Measurements from ENCODE around the gene TLR7. TPM values are rescaled to one million over a fixed set of nuclear protein-coding genes. Genes with fewer than 3 reads are reported as not detected.

The TLR7 gene
- total and polyA plus RNA-seq, 2 experiments from 2014 or later: not detected

- Histone ChIP-seq H3K4me3 (no peak overlapping the region), H4K20me1 (ENCODE audit: insufficient read depth) (no peaks in the 10 kb centered on the region), H3K4me2 (ENCODE audit: unreplicated experiment) (no peak overlapping the region), H3K27me3 (replicated peaks; ENCODE audit: insufficient read depth) (no peaks in the 10 kb centered on the region), H3K36me3 (ENCODE audit: low read depth) (no peaks in the 10 kb centered on the region), H3F3A (ENCODE audit: insufficient read depth) (no peaks in the 10 kb centered on the region), H3K9me3 (ENCODE audit: low read depth) (no peaks in the 10 kb centered on the region), H3K79me2 (ENCODE audit: insufficient read depth) (no peaks in the 10 kb centered on the region), H3K9me2 (ENCODE audit: insufficient read depth) (no peaks in the 10 kb centered on the region), H3K27ac (no peak overlapping the region), H2AFZ (no peak overlapping the region), H3K4me1 (ENCODE audit: insufficient read depth) (no peaks in the 10 kb centered on the region), H3K9ac (no peak overlapping the region)
- 91 to 100% methylated on average over 2 of the region's 2 CpGs for WGBS, 2 experiments (ENCODE audit: low coverage in 1 of 2, low lambda C conversion rate in 2 of 2, missing lambda C conversion rate in 2 of 2)
- TF ChIP-seq EZH2phosphoT487 (IDR thresholded peaks at IDR 0.05; ENCODE audit: insufficient read depth, low read depth) (no peak), EZH2 (IDR thresholded peaks at IDR 0.05; ENCODE audit: insufficient read depth, poor library complexity, severe bottlenecking) (no peak)
- in situ Hi-C loops (cut with MboI): no loop called here
- no peak for DNase-seq
Observed at GRCh38 chrX:12930150-12930549, 63.3 kb downstream of the TLR7 start.

- Histone ChIP-seq H2AFZ (no peak overlapping the region), H3K9ac (no peak overlapping the region), H3F3A (ENCODE audit: insufficient read depth) (no peaks in the 10 kb centered on the region), H3K36me3 (ENCODE audit: low read depth) (no peaks in the 10 kb centered on the region), H3K79me2 (ENCODE audit: insufficient read depth) (no peaks in the 10 kb centered on the region), H4K20me1 (ENCODE audit: insufficient read depth) (no peaks in the 10 kb centered on the region), H3K27ac (no peak overlapping the region), H3K4me2 (ENCODE audit: unreplicated experiment) (no peak overlapping the region), H3K4me3 (no peak overlapping the region), H3K9me2 (ENCODE audit: insufficient read depth) (no peaks in the 10 kb centered on the region), H3K4me1 (ENCODE audit: insufficient read depth) (no peaks in the 10 kb centered on the region), H3K9me3 (ENCODE audit: low read depth) (no peaks in the 10 kb centered on the region), H3K27me3 (replicated peaks; ENCODE audit: insufficient read depth) (no peaks in the 10 kb centered on the region)
- WGBS, 2 experiments (ENCODE audit: low coverage in 1 of 2, low lambda C conversion rate in 2 of 2, missing lambda C conversion rate in 2 of 2): 48 to 87% methylated on average over 1 of the region's 1 CpG
- no peak for DNase-seq
- no peak for TF ChIP-seq EZH2phosphoT487 (IDR thresholded peaks at IDR 0.05; ENCODE audit: insufficient read depth, low read depth)
- TF ChIP-seq EZH2 (IDR thresholded peaks at IDR 0.05; ENCODE audit: insufficient read depth, poor library complexity, severe bottlenecking): no peak
- in situ Hi-C loops (cut with MboI): no loop called here
Observed at GRCh38 chrX:12932244-12932643, 65.4 kb downstream of the TLR7 start.

- Histone ChIP-seq H3F3A (ENCODE audit: insufficient read depth) (no peaks in the 10 kb centered on the region), H3K79me2 (ENCODE audit: insufficient read depth) (no peaks in the 10 kb centered on the region), H3K9ac (no peak overlapping the region), H3K36me3 (ENCODE audit: low read depth) (no peaks in the 10 kb centered on the region), H2AFZ (no peak overlapping the region), H3K9me3 (ENCODE audit: low read depth) (no peaks in the 10 kb centered on the region), H3K4me3 (no peak overlapping the region), H4K20me1 (ENCODE audit: insufficient read depth) (no peaks in the 10 kb centered on the region), H3K4me2 (ENCODE audit: unreplicated experiment) (no peak overlapping the region), H3K9me2 (ENCODE audit: insufficient read depth) (no peaks in the 10 kb centered on the region), H3K4me1 (ENCODE audit: insufficient read depth) (no peaks in the 10 kb centered on the region), H3K27ac (no peak overlapping the region), H3K27me3 (replicated peaks; ENCODE audit: insufficient read depth) (no peaks in the 10 kb centered on the region)
- WGBS, 2 experiments (ENCODE audit: low coverage in 1 of 2, low lambda C conversion rate in 2 of 2, missing lambda C conversion rate in 2 of 2): 90 to 93% methylated on average over 5 of the region's 5 CpGs
- DNase-seq: no peak
- in situ Hi-C loops (cut with MboI): no loop called here
- TF ChIP-seq EZH2phosphoT487 (IDR thresholded peaks at IDR 0.05; ENCODE audit: insufficient read depth, low read depth): no peak
Observed at GRCh38 chrX:12934850-12935249, 68.0 kb downstream of the TLR7 start.

DNA sequence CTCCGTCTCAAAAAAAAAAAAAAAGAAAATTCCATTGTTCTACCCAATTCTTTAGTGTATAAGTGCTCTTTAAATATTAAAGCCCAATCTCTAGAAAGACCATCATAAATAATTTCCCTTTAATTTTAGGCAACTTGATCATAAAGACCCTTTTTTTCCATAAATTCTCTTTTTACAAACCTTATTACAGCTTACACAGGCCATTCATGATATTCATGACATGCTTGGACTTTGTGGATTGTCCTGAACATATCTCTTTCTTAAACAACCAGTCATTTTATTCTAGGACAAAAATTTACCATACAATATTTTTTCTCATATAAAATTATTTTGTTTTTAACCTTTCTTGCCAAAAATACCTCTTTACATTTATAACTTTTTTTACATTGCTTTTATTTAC is 70.1 kb downstream of the TLR7 start:
- 67 to 83% methylated on average over 1 of the region's 1 CpG for WGBS, 2 experiments (ENCODE audit: low coverage in 1 of 2, low lambda C conversion rate in 2 of 2, missing lambda C conversion rate in 2 of 2)
- H4K20me1 ChIP-seq (ENCODE audit: insufficient read depth): no peaks in the 10 kb centered on the region
- no peaks in the 10 kb centered on the region for H3K9me2 ChIP-seq (ENCODE audit: insufficient read depth)
- in situ Hi-C loops (cut with MboI): no loop called here
- H3K4me3 ChIP-seq: no peak overlapping the region
- H3K4me1 ChIP-seq (ENCODE audit: insufficient read depth): no peaks in the 10 kb centered on the region
- H3K27me3 ChIP-seq (replicated peaks; ENCODE audit: insufficient read depth): no peaks in the 10 kb centered on the region
- H3K27ac ChIP-seq: no peak overlapping the region
- H3F3A ChIP-seq (ENCODE audit: insufficient read depth): no peaks in the 10 kb centered on the region
- no peak overlapping the region for H3K4me2 ChIP-seq (ENCODE audit: unreplicated experiment)
- no peak overlapping the region for H2AFZ ChIP-seq
- TF ChIP-seq EZH2 (IDR thresholded peaks at IDR 0.05; ENCODE audit: insufficient read depth, poor library complexity, severe bottlenecking): no peak
- TF ChIP-seq EZH2phosphoT487 (IDR thresholded peaks at IDR 0.05; ENCODE audit: insufficient read depth, low read depth): no peak
- no peaks in the 10 kb centered on the region for H3K36me3 ChIP-seq (ENCODE audit: low read depth)
- H3K9me3 ChIP-seq (ENCODE audit: low read depth): no peaks in the 10 kb centered on the region
- H3K79me2 ChIP-seq (ENCODE audit: insufficient read depth): no peaks in the 10 kb centered on the region
- no peak for DNase-seq
- H3K9ac ChIP-seq: no peak overlapping the region

Other genes starting within 250 kb of the TLR7 start
- 20.1 and 22.5 TPM in 2 replicates for gene PRPS2, start 75.7 kb upstream of the TLR7 start, total RNA-seq (2014; rRNA removed; shearing (Covaris generic))
- gene PRPS2, start 75.7 kb upstream of the TLR7 start, polyA plus RNA-seq (2016; fragmentation: Nextera tagmentation; extraction: Ambion mirVana): 20.6 and 21.1 TPM in 2 replicates
- not detected in 2 replicates for gene TLR8, start 39.5 kb downstream of the TLR7 start, total RNA-seq (2014; rRNA removed; shearing (Covaris generic))
- not detected in 2 replicates for gene TLR8, start 39.5 kb downstream of the TLR7 start, polyA plus RNA-seq (2016; fragmentation: Nextera tagmentation; extraction: Ambion mirVana)
- 3,286 and 6,098 TPM in 2 replicates for gene TMSB4X, start 108.0 kb downstream of the TLR7 start, total RNA-seq (2014; rRNA removed; shearing (Covaris generic))
- 9,088 and 9,298 TPM in 2 replicates for gene TMSB4X, start 108.0 kb downstream of the TLR7 start, polyA plus RNA-seq (2016; fragmentation: Nextera tagmentation; extraction: Ambion mirVana)
- gene FAM9C, start 177.5 kb downstream of the TLR7 start, total RNA-seq (2014; rRNA removed; shearing (Covaris generic)): not detected in 2 replicates
- gene FAM9C, start 177.5 kb downstream of the TLR7 start, polyA plus RNA-seq (2016; fragmentation: Nextera tagmentation; extraction: Ambion mirVana): not detected in 2 replicates